ENCODE results near the gene KRT2.

DNA sequence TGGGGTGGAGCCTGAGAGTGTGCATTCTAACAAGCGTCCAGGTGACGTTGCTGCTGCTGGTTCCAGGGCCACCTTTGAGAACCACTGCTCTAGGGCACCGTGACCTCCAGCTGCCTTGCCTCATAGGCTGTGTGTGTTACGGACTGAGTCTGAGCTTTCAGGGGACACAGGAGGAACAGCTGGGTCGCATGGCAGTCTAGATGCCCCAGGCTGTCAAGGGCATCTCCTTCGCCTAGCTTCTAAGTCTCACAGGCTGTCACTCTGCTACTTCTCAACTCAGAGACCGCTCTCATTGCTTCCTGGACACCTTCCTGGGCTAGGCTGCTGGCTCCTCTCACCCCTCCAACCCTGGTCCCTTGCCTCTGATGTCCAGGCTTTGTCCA lies 34.6 kb downstream of the KRT2 start:
- no peak for TF ChIP-seq CTCF (IDR thresholded peaks at IDR 0.05)
- no peak for TF ChIP-seq POLR2A (IDR thresholded peaks at IDR 0.05)

Measured in thyroid gland (tissue), 4 donors.